WTC11 (cell line): Measurements from ENCODE around the gene SSBP2.

ENCODE experiments used
- ATF3 ChIP-seq: sonication (generic); formaldehyde crosslinking; conservative IDR thresholded peaks from 2 replicates; pipeline ENCODE4 v1.8.1; 2022; ENCODE audit warnings: mild to moderate bottlenecking, missing genetic modification reagents
- CTCF ChIP-seq: fragments of 200-600 bp; IDR thresholded peaks from 2 replicates; pipeline ENCODE4 v1.8.0; 2022; ENCODE audit warnings: antibody characterized with exemption
- ESRRA ChIP-seq: sonication (generic); formaldehyde crosslinking; IDR thresholded peaks from 2 replicates; pipeline ENCODE4 v1.8.1; 2022; ENCODE audit warnings: mild to moderate bottlenecking, missing genetic modification reagents, borderline replicate concordance
- SP1 ChIP-seq: sonication (generic); formaldehyde crosslinking; conservative IDR thresholded peaks from 2 replicates; pipeline ENCODE4 v1.8.1; 2022; ENCODE audit warnings: missing genetic modification reagents
- STAT6 ChIP-seq: sonication (generic); formaldehyde crosslinking; conservative IDR thresholded peaks from 2 replicates; pipeline ENCODE4 v1.8.1; 2023; ENCODE audit warnings: mild to moderate bottlenecking, low read depth, missing genetic modification reagents, moderate library complexity
- TCF7 ChIP-seq: sonication (generic); formaldehyde crosslinking; IDR thresholded peaks from 2 replicates; pipeline ENCODE4 v1.8.0; 2022; ENCODE audit warnings: mild to moderate bottlenecking, low read depth, missing genetic modification reagents, moderate library complexity
- USF1 ChIP-seq: sonication (generic); formaldehyde crosslinking; IDR thresholded peaks from 2 replicates; pipeline ENCODE4 v1.8.0; 2022; ENCODE audit warnings: mild to moderate bottlenecking, missing genetic modification reagents
- ZNF263 ChIP-seq: sonication (generic); formaldehyde crosslinking; IDR thresholded peaks from 2 replicates; pipeline ENCODE4 v1.8.1; 2022; ENCODE audit warnings: low read depth, mild to moderate bottlenecking, moderate library complexity, missing genetic modification reagents

GRCh38 chr5:81783401-81783800 lies 32.5 kb upstream of the SSBP2 start:
- TF ChIP-seq USF1 = no peak
- no peak for TF ChIP-seq ESRRA
- no peak for TF ChIP-seq CTCF
- TF ChIP-seq TCF7 (CRISPR knock-in tag) = no peak
- no peak for TF ChIP-seq ATF3 (CRISPR knock-in tag)
- TF ChIP-seq STAT6 (CRISPR knock-in tag) = no peak
- TF ChIP-seq ZNF263 = no peak
- no peak for TF ChIP-seq SP1 (CRISPR knock-in tag)
